ENCODE data around the gene CTNS.

DNA sequence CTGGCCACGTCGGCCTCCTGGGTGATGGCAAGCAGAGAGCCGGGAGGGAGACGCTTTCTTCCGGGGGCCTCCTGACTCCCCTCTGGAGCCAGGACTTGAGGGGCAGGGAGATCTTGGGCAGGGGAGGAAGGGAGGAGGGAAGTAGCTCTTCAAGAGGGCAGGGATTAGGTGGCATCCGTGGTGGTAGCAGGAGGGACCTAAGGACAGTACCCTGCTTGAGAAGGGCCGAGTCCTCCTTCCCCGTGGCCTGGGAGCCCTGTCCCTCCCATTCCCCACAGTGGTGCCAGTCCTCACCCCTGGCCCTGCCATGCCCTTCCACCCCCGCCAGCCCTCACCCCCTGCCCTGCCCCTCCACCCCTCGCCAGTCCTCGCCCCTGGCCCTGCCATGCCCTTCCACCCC, 19.2 kb downstream of the CTNS start:
- TF ChIP-seq, protein P1, sequence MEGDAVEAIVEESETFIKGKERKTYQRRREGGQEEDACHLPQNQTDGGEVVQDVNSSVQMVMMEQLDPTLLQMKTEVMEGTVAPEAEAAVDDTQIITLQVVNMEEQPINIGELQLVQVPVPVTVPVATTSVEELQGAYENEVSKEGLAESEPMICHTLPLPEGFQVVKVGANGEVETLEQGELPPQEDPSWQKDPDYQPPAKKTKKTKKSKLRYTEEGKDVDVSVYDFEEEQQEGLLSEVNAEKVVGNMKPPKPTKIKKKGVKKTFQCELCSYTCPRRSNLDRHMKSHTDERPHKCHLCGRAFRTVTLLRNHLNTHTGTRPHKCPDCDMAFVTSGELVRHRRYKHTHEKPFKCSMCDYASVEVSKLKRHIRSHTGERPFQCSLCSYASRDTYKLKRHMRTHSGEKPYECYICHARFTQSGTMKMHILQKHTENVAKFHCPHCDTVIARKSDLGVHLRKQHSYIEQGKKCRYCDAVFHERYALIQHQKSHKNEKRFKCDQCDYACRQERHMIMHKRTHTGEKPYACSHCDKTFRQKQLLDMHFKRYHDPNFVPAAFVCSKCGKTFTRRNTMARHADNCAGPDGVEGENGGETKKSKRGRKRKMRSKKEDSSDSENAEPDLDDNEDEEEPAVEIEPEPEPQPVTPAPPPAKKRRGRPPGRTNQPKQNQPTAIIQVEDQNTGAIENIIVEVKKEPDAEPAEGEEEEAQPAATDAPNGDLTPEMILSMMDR (conservative IDR thresholded peaks at IDR 0.05) = no peak
- no peak for TF ChIP-seq ZFX (IDR thresholded peaks at IDR 0.05)
